Stimulated activated naive CD8-positive, alpha-beta T cell treated with anti-CD3 and anti-CD28 coated beads, Interleukin-15, amount 100 ng/mL, for 72 hours (primary cell): ENCODE data around the gene FRMD3.

Experiments
- ATAC-seq: fragments of 150-1000 bp; cut with Tn5 transposase; 2 replicates; pipeline ENCODE4 v1.10.0; 2021; ENCODE audit warnings: mild to moderate bottlenecking, moderate library complexity
- DNase-seq, 2 donors: peaks; one replicate each; pipeline ENCODE4 v3.0.0; 2021 to 2022
- H3K27ac Mint-ChIP-seq, 2 donors: one replicate each; pipeline ENCODE4 v1.8.0; 2022; ENCODE audit warnings: mild to moderate bottlenecking in 2 of 2, mixed read lengths in 2 of 2, moderate library complexity in 2 of 2
- H3K27me3 Mint-ChIP-seq: one replicate; pipeline ENCODE4 v1.8.0; 2022; ENCODE audit warnings: mixed read lengths
- H3K4me1 Mint-ChIP-seq: one replicate; pipeline ENCODE4 v1.8.0; 2022; ENCODE audit warnings: mild to moderate bottlenecking, mixed read lengths
- H3K4me3 Mint-ChIP-seq, 2 donors: one replicate each; pipeline ENCODE4 v1.8.0; 2022; ENCODE audit warnings: mild to moderate bottlenecking in 2 of 2, mixed read lengths in 2 of 2, moderate library complexity in 1 of 2
- H3K9me3 Mint-ChIP-seq, 2 donors: one replicate each; pipeline ENCODE4 v1.8.0; 2022; ENCODE audit warnings: mixed read lengths in 2 of 2

Gene FRMD3

DNA sequence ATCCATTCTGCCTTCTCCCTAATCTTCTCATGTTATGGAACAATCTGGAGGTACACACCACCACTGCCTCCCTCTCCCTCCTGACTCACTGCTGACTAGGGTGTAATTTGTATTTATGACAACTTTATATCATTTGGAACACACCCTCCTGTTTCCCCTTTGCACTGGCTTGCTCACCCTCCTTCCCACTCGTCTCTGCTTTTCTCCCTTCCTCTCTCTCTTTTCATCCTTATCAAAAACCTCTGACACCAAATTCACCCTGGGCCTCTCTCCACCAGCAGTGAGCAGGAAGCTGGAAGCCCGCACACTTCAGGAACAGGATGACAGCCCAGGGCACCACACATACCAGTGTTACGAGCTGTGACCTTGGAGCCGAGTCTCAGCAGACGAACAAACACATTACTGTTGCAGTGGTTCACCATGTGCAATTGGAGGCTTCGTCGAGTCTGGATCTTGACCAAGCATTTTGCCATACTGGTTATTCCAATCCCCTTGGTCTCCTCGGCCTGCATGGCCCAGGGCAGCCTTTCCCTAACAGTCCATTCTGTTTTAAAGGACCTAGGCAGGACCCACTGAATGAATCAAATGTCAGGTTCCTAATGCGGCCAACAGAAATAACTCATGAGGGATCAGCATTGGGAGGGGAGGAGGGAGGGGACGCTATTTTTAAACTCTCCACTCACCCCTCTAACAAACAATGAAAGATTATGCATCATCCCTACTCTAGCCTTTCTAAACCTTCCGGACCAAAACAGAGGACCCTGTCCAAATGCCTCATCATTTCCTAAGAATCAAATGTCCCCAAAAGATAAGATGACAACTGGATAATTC, 271.3 kb downstream of the FRMD3 start:
- Mint-ChIP-seq H3K4me3 (no peak overlapping the region), H3K9me3 (no peaks in the 10 kb centered on the region), H3K27me3 (no peaks in the 10 kb centered on the region), H3K27ac (no peak overlapping the region), H3K4me1 (no peaks in the 10 kb centered on the region)
- ATAC-seq = no peak
- DNase-seq = no peak

DNA sequence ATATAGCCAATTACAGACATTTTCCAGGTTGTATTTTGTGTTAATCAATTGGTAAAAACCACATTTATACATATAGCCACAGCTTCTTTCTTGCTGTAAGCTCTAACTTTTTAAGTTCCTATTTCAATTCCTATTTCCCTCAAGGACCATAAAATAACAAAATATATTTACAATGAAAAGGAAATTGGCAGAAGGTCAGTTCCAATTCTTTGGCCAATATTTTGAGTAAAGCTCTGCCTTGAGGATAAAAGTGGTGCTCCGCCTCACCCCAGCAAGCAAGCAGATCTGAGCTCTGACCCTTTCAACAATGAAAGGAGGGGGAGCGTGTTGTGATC, 271.9 kb downstream of the FRMD3 start:
- H3K27ac Mint-ChIP-seq = no peak overlapping the region
- ATAC-seq (no peak), DNase-seq (no peak)
- no peak overlapping the region for H3K4me3 Mint-ChIP-seq
- no peaks in the 10 kb centered on the region for H3K4me1 Mint-ChIP-seq
- no peaks in the 10 kb centered on the region for H3K9me3 Mint-ChIP-seq
- no peaks in the 10 kb centered on the region for H3K27me3 Mint-ChIP-seq

GRCh38 chr9:83264315-83264714, 273.9 kb downstream of the FRMD3 start:
- Mint-ChIP-seq H3K4me3 (no peak overlapping the region), H3K27ac (no peak overlapping the region), H3K27me3 (no peaks in the 10 kb centered on the region), H3K4me1 (no peaks in the 10 kb centered on the region), H3K9me3 (no peaks in the 10 kb centered on the region)
- ATAC-seq = no peak
- no peak for DNase-seq

- DNase-seq = no peak
- Mint-ChIP-seq H3K9me3 (peaks cover 0 to 2% of the 10 kb centered on the region in 2 donors), H3K4me3 (no peak overlapping the region), H3K27ac (no peak overlapping the region), H3K4me1 (no peaks in the 10 kb centered on the region), H3K27me3 (no peaks in the 10 kb centered on the region)
- no peak for ATAC-seq
Observed at GRCh38 chr9:83259558-83259957, 278.6 kb downstream of the FRMD3 start.

- H3K9me3 Mint-ChIP-seq = peaks cover 0 to 7% of the 10 kb centered on the region in 2 donors
Observed at GRCh38 chr9:83257937-83258891, 280.0 kb downstream of the FRMD3 start.

GRCh38 chr9:83247732-83248131, 290.5 kb downstream of the FRMD3 start:
- Mint-ChIP-seq H3K9me3 (peaks cover 16 to 25% of the 10 kb centered on the region in 2 donors), H3K27ac (no peak overlapping the region), H3K4me3 (no peak overlapping the region), H3K27me3 (no peaks in the 10 kb centered on the region), H3K4me1 (no peaks in the 10 kb centered on the region)
- no peak for DNase-seq
- ATAC-seq = no peak

More at GRCh38 chr9:83257937-83258891, 280.0 kb downstream of the FRMD3 start:
- ATAC-seq = no peak
- H3K27me3 Mint-ChIP-seq = no peaks in the 10 kb centered on the region
- H3K4me1 Mint-ChIP-seq = no peaks in the 10 kb centered on the region
- DNase-seq = no peak
- H3K4me3 Mint-ChIP-seq = no peak overlapping the region
- H3K27ac Mint-ChIP-seq = no peak overlapping the region

- H3K4me3 Mint-ChIP-seq = no peak overlapping the region
Observed at GRCh38 chr9:83245979-83246659, 292.1 kb downstream of the FRMD3 start.

GRCh38 chr9:83242066-83242465, 296.1 kb downstream of the FRMD3 start:
- ATAC-seq = no peak
- no peak for DNase-seq
- H3K27me3 Mint-ChIP-seq = no peaks in the 10 kb centered on the region
- H3K4me1 Mint-ChIP-seq = no peaks in the 10 kb centered on the region
- H3K27ac Mint-ChIP-seq = no peak overlapping the region
- peaks cover 0 to 6% of the 10 kb centered on the region in 2 donors for H3K9me3 Mint-ChIP-seq
- no peak overlapping the region for H3K4me3 Mint-ChIP-seq

More at GRCh38 chr9:83245979-83246659, 292.1 kb downstream of the FRMD3 start:
- no peak overlapping the region for H3K27ac Mint-ChIP-seq
- peaks cover 4 to 10% of the 10 kb centered on the region in 2 donors for H3K9me3 Mint-ChIP-seq
- H3K4me1 Mint-ChIP-seq = no peaks in the 10 kb centered on the region
- DNase-seq = no peak
- H3K27me3 Mint-ChIP-seq = no peaks in the 10 kb centered on the region
- no peak for ATAC-seq

DNA sequence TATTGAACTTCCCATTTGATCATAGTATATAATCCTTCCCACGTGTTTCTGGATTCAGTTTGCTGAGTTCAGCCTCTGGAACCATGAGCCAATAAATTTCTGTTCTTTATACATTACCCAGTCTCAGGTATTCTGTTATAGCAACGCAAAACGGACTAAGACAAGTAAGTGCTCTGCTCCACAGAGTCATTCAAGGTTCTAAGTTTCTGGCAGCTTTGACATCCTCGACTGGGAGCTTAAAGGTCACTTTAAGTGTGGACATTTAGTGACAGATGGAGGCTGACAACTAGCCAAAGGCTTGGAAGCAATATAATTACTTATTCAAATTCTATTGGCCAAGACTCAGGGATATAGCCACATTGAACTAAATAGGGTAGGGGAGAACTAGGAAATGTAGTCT, 297.5 kb downstream of the FRMD3 start:
- Mint-ChIP-seq H3K27ac (no peak overlapping the region), H3K4me3 (no peak overlapping the region), H3K9me3 (peaks cover 0 to 6% of the 10 kb centered on the region in 2 donors), H3K27me3 (no peaks in the 10 kb centered on the region), H3K4me1 (no peaks in the 10 kb centered on the region)
- DNase-seq = no peak
- no peak for ATAC-seq

GRCh38 chr9:83239747-83240146, 298.5 kb downstream of the FRMD3 start:
- Mint-ChIP-seq H3K4me1 (no peaks in the 10 kb centered on the region), H3K9me3 (peaks cover 0 to 6% of the 10 kb centered on the region in 2 donors), H3K27ac (no peak overlapping the region), H3K4me3 (no peak overlapping the region), H3K27me3 (no peaks in the 10 kb centered on the region)
- DNase-seq (no peak), ATAC-seq (no peak)

DNA sequence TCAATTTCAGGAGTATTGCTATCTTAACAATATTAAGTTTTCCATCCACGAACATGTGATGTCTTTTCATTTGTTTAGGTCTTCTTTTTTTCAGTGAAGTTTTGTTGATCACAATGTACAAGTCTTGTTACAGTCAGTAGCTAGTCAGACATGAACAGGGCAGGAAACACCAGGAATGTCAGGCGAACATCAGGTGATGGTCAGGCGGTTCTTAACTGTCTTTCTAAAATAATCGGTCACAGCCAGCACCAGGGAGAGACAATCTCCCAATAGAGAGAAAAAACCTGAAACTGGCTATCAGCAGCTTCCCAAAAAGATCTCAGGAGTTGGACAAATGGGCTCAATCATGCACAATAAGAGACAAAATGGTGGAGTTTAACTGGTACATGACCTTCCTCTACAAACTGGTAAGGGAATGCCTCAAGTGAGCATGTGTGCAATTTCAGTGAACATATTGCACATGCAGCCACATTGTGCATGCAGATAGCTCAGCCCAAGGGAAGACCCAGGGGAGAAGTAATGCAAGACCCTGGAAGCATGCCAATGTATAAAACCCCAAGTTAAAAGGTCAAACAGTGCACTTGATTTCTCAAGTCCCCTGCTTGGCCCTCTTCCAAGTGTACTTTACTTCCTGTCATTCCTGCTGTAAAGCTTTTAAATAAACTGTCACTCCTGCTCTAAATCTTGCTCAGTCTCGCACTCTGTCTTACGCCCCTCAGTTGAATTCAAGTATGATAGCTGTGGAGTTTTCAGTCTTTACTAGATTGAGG, 299.1 kb downstream of the FRMD3 start:
- no peaks in the 10 kb centered on the region for H3K27me3 Mint-ChIP-seq
- no peak for DNase-seq
- H3K4me1 Mint-ChIP-seq = no peaks in the 10 kb centered on the region
- no peak overlapping the region for H3K4me3 Mint-ChIP-seq
- H3K9me3 Mint-ChIP-seq = peaks cover 0 to 6% of the 10 kb centered on the region in 2 donors
- no peak overlapping the region for H3K27ac Mint-ChIP-seq
- ATAC-seq = no peak

GRCh38 chr9:83236029-83236696, 302.0 kb downstream of the FRMD3 start:
- peaks cover 9% of the 10 kb centered on the region for H3K27me3 Mint-ChIP-seq
- no peak for ATAC-seq

DNA sequence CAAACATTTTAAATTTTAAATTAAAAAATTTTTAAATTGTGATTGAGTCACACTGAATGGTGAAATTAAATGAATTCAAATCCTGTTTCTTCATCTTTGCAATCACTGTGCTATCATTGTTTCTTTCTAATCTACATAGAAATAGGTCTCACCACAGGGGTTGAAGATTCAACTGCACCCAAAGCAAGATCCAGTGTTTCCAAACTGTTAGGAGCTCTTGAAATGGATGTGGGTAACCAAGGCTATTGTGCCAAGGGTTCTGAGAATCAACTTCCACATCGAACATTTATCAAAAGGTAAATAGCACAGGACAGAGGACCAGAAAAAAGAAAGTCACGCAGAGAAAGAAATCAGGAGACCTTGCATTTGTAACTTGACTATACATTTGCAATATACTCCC, 302.7 kb downstream of the FRMD3 start:
- no peak for ATAC-seq
- no peak for DNase-seq
- H3K4me1 Mint-ChIP-seq = no peaks in the 10 kb centered on the region
- no peak overlapping the region for H3K4me3 Mint-ChIP-seq
- no peak overlapping the region for H3K27ac Mint-ChIP-seq
- H3K27me3 Mint-ChIP-seq = peaks cover 9% of the 10 kb centered on the region
- peaks cover 0 to 2% of the 10 kb centered on the region in 2 donors for H3K9me3 Mint-ChIP-seq

More at GRCh38 chr9:83236029-83236696, 302.0 kb downstream of the FRMD3 start:
- Mint-ChIP-seq H3K9me3 (no peaks in the 10 kb centered on the region), H3K27ac (no peak overlapping the region), H3K4me1 (no peaks in the 10 kb centered on the region), H3K4me3 (no peak overlapping the region)
- DNase-seq = no peak

DNA sequence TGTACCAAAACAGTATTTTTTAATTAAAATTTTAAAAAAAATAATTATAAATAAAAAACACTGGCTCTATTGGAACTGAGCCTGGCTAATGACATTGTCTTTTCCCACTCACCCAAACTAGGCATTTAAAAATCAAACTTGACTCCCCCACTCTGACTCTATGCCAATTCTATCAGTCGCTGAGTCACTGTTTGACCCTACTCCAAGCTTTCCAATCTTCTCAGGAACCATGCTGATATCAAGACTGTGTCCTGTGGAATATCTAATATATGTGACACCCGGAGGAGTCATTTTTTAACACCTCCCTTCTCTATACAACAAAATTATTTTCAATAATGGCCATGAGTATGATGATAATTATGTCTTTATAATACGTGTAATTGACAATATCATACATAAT, 303.7 kb downstream of the FRMD3 start:
- no peak for ATAC-seq

More for the DNA sequence above, 303.7 kb downstream of the FRMD3 start:
- no peaks in the 10 kb centered on the region for H3K4me1 Mint-ChIP-seq
- no peak overlapping the region for H3K27ac Mint-ChIP-seq
- peaks cover 0 to 6% of the 10 kb centered on the region in 2 donors for H3K9me3 Mint-ChIP-seq
- DNase-seq = no peak
- no peak overlapping the region for H3K4me3 Mint-ChIP-seq
- H3K27me3 Mint-ChIP-seq = peaks cover 9% of the 10 kb centered on the region
